HG02870 (cell line): ENCODE data around the gene USP49.

Source experiments
- ATAC-seq: cut with Tn5 transposase; IDR thresholded peaks from one replicate; pipeline ENCODE4 v1.9.1; 2021; ENCODE audit warnings: mild to moderate bottlenecking, moderate library complexity; ENCODE audit not compliant: unreplicated experiment

The USP49 gene

GRCh38 chr6:41759905-41760579, 135.1 kb downstream of the USP49 start:
- no peak for ATAC-seq

GRCh38 chr6:41759106-41759904, 135.9 kb downstream of the USP49 start:
- ATAC-seq = no peak

- no peak for ATAC-seq
Measured at GRCh38 chr6:41758641-41759035, 136.5 kb downstream of the USP49 start.

- no peak for ATAC-seq
Measured at GRCh38 chr6:41757931-41758640, 137.1 kb downstream of the USP49 start.

- ATAC-seq = no peak
Measured at GRCh38 chr6:41757271-41757670, 137.9 kb downstream of the USP49 start.

GRCh38 chr6:41756354-41756753, 138.8 kb downstream of the USP49 start:
- ATAC-seq = no peak

GRCh38 chr6:41755895-41756294, 139.3 kb downstream of the USP49 start:
- ATAC-seq = no peak

GRCh38 chr6:41750374-41750773, 144.8 kb downstream of the USP49 start:
- no peak for ATAC-seq

GRCh38 chr6:41748542-41748941, 146.6 kb downstream of the USP49 start:
- ATAC-seq = no peak

- no peak for ATAC-seq
Measured at GRCh38 chr6:41748102-41748477, 147.1 kb downstream of the USP49 start.

GRCh38 chr6:41747256-41748101, 147.7 kb downstream of the USP49 start, which contains the start of gene PGC:
Gene PGC (minus strand): TSS chr6:41747397. CDS start chr6:41747334, 63 bp downstream.
- ATAC-seq = no peak

GRCh38 chr6:41746107-41746506, 149.1 kb downstream of the USP49 start:
- ATAC-seq = no peak

GRCh38 chr6:41744236-41744787, 150.9 kb downstream of the USP49 start:
- no peak for ATAC-seq

GRCh38 chr6:41743406-41744235, 151.6 kb downstream of the USP49 start:
- ATAC-seq = no peak

GRCh38 chr6:41741625-41742490, 153.3 kb downstream of the USP49 start:
- ATAC-seq = no peak

- no peak for ATAC-seq
Measured at GRCh38 chr6:41740366-41741162, 154.6 kb downstream of the USP49 start.
